AG09309 (cell line): ENCODE measurements around the gene OSBPL10.

Source experiments
- DNase-seq: peaks from one replicate; pipeline ENCODE4 v3.0.0-alpha.2; 2010; ENCODE audit warnings: low read depth
- H3K4me3 ChIP-seq: 2 replicates; pipeline ENCODE4 v1.5.1; 2011; ENCODE audit warnings: mild to moderate bottlenecking, low read depth, low read length, moderate library complexity; ENCODE audit not compliant: control insufficient read depth
- CTCF ChIP-seq: IDR thresholded peaks from 2 replicates; pipeline ENCODE4 v1.5.1; 2011; ENCODE audit warnings: mild to moderate bottlenecking, low read depth, low read length, inconsistent platforms; ENCODE audit not compliant: insufficient read depth, control insufficient read depth; ENCODE audit errors: missing control alignments

Gene OSBPL10

GRCh38 chr3:31687020-31687802, 293.9 kb downstream of the OSBPL10 start:
- H3K4me3 ChIP-seq: no peak overlapping the region
- no peak for TF ChIP-seq CTCF
- no peak for DNase-seq

GRCh38 chr3:31680072-31680870, 300.8 kb downstream of the OSBPL10 start:
- TF ChIP-seq CTCF: no peak
- no peak for DNase-seq
- no peak overlapping the region for H3K4me3 ChIP-seq

- no peak for TF ChIP-seq CTCF
- H3K4me3 ChIP-seq: no peak overlapping the region
- no peak for DNase-seq
These were observed 304.5 kb downstream of the OSBPL10 start for GRCh38 chr3:31676556-31676955.

GRCh38 chr3:31673950-31674349, 307.1 kb downstream of the OSBPL10 start:
- no peak for TF ChIP-seq CTCF
- DNase-seq: no peak
- no peak overlapping the region for H3K4me3 ChIP-seq

GRCh38 chr3:31671976-31672375, 309.1 kb downstream of the OSBPL10 start:
- no peak for TF ChIP-seq CTCF
- no peak for DNase-seq

GRCh38 chr3:31671451-31671850, 309.6 kb downstream of the OSBPL10 start:
- no peak overlapping the region for H3K4me3 ChIP-seq
- TF ChIP-seq CTCF: no peak
- DNase-seq: no peak

More at GRCh38 chr3:31671976-31672375, 309.1 kb downstream of the OSBPL10 start:
- H3K4me3 ChIP-seq: no peak overlapping the region
